ENCODE data around the gene SFTPB.

Gene SFTPB

DNA sequence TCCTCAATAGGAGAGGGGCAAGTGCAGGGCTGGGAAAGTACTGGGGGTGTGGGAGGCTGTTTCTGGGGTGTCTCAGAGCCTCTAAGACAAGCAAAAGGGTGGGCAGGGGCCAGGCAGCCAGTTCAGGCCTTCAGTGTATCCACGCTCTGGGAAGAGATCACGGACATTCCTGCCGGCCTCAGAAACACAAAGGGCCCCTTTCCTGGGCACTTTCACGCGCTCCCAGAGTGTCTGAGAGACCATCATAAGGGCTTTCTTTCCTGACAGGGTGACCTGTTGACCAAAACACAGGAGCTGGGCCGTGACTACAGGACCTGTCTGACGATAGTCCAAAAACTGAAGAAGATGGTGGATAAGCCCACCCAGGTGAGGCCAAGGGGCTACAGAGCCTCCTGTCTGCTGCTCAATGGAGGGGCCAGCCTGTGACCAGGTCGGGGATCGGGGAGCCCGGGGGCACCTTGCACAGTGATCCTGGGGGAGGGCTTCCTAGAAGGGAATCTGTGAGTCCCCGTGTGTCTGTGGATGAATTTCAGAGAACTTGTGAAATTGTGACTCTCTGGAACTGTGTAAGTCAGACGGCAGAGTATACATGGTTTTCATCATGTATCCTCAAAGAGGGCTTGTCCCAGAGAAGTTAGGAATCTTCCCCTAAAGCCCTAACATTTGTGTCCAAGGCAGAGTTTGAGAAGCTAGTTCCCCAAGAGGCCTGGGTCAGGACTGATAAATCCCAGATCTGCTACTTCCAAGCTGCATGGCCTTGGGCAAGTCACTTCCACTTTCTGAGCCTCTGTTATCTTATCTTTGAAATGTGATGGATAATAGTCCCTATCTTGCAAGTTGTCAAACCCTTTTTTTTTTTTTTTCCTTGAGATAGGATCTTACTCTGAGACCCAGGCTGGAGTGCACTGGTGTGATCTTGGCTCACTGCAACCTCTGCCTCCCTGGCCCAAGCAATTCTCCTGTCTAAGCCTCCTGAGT, 28.0 kb upstream of the SFTPB start:
- H3K4me3 ChIP-seq (ENCODE audit: low read depth, low read length): no peak overlapping the region
- TF ChIP-seq, protein P1, sequence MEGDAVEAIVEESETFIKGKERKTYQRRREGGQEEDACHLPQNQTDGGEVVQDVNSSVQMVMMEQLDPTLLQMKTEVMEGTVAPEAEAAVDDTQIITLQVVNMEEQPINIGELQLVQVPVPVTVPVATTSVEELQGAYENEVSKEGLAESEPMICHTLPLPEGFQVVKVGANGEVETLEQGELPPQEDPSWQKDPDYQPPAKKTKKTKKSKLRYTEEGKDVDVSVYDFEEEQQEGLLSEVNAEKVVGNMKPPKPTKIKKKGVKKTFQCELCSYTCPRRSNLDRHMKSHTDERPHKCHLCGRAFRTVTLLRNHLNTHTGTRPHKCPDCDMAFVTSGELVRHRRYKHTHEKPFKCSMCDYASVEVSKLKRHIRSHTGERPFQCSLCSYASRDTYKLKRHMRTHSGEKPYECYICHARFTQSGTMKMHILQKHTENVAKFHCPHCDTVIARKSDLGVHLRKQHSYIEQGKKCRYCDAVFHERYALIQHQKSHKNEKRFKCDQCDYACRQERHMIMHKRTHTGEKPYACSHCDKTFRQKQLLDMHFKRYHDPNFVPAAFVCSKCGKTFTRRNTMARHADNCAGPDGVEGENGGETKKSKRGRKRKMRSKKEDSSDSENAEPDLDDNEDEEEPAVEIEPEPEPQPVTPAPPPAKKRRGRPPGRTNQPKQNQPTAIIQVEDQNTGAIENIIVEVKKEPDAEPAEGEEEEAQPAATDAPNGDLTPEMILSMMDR (IDR thresholded peaks at IDR 0.05; ENCODE audit: borderline replicate concordance, insufficient read depth, low read depth, low read length): no peak

DNA sequence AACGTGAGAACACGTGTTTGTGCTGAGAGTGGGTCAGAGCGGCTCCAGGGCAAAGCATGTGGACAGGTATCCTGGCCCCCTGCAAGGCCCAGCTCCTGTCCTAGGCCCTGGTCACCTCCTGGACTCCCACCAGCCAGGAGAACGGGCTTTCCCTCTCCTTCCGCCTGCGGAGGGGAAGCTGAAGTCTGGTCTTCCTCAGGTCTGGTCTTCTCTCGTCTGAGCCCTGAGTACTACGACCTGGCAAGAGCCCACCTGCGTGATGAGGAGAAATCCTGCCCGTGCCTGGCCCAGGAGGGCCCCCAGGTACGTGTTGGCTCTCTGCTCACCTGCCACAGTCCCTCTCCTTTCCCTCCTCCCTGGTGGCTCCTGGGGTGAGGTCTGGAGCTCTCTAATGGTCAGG, 27.1 kb upstream of the SFTPB start:
- TF ChIP-seq, protein P1 (IDR thresholded peaks at IDR 0.05; ENCODE audit: borderline replicate concordance, insufficient read depth, low read depth, low read length): no peak

DNA sequence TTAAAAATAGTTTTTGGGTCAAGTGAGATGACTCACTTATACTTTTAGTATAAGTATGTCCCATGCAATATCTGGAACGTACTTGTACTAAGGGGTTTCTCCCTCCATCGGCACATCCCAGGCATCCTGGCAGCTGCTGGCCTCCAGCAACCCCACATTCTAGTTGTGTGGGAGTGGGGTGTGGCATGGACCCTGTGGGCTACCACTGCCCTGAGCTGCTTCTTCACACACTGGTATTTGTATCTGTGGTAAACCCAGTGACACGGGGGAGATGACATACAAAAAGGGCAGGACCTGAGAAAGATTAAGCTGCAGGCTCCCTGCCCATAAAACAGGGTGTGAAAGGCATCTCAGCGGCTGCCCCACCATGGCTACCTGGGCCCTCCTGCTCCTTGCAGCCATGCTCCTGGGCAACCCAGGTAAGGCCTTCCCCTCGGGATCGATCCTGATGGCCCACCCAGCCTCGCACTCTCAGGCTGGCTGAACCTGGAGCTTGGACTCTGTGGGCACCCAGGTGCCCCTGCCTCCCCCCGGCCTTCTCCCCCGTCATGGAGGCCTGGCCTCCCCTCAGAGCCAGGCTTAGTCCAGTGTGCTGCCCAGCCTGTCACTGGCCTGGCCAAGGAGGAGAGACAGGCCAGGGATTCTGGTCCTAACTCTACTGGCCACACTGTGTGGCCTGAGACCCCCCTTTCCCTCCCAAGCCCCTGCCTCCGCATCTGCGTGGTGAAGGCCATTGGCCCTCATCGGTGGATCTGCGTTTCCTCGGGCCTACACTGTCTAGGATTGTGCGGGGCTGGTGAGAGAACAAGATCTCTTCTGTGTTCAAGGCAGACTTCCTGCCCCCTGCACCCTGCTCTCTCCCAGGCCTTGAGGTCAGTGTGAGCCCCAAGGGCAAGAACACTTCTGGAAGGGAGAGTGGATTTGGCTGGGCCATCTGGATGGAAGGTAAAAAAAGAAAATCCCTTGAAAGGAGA, 26.3 kb upstream of the SFTPB start, which contains the start of gene GNLY:
TSS of gene GNLY (plus strand) at position 307 of the 974 bp plus-strand sequence. CDS start at position 368, 61 bp downstream.
- no peak within 1 kb of the TSS for H3K4me3 ChIP-seq (ENCODE audit: low read depth, low read length)
- TF ChIP-seq, protein P1 (IDR thresholded peaks at IDR 0.05; ENCODE audit: borderline replicate concordance, insufficient read depth, low read depth, low read length): no peak

More for the DNA sequence above, 27.1 kb upstream of the SFTPB start:
- no peak overlapping the region for H3K4me3 ChIP-seq (ENCODE audit: low read depth, low read length)

DNA sequence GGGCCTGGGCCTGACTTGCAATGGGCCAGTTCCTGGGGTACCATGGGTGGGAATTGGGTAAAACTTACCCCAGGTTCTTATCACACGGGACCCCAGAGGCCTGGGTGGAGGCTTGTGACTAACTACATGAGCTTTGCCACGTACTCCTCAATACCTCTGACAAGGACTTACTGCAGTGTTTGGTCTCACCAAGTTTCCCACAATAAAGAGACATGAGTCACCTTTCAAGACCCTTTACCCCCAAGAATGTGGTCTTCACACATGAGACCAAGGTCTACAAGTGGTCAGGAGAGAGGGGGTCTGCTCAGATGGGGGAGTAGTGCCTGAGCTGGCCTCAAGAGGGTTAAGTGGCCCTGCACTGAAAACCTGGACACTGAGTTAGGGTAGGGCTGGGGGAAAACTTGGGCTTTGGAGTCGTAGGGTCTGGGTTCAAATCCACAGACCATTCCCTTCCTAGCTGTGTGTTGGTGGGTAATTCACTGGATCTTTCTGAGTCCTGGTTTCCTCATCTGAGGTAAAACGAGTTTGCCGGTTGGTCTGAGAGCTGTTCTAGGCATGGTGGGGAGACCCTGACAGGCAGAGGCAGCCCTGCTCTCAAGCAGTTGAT, 24.1 kb upstream of the SFTPB start:
- TF ChIP-seq, protein P1 (IDR thresholded peaks at IDR 0.05; ENCODE audit: borderline replicate concordance, insufficient read depth, low read depth, low read length): no peak
- no peak overlapping the region for H3K4me3 ChIP-seq (ENCODE audit: low read depth, low read length)

DNA sequence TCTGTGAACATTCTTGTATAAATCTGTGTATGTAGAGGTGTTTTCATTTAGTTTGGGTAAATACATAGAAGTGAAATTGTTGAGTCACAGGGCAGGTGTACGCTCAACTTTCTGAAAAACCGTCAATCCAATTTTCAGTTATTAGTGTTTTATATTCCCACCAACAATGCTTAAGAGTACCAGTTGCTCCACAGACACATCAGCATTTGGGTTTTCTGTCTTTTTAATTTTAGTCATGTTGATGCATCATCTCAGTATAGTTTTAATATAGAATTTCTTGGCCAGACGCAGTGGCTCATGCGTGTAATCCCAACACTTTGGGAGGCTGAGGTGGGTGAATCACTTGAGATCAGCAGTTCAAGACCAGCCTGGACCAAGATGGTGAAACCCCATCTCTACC, 22.9 kb upstream of the SFTPB start:
- no peak overlapping the region for H3K4me3 ChIP-seq (ENCODE audit: low read depth, low read length)
- TF ChIP-seq, protein P1 (IDR thresholded peaks at IDR 0.05; ENCODE audit: borderline replicate concordance, insufficient read depth, low read depth, low read length): no peak

DNA sequence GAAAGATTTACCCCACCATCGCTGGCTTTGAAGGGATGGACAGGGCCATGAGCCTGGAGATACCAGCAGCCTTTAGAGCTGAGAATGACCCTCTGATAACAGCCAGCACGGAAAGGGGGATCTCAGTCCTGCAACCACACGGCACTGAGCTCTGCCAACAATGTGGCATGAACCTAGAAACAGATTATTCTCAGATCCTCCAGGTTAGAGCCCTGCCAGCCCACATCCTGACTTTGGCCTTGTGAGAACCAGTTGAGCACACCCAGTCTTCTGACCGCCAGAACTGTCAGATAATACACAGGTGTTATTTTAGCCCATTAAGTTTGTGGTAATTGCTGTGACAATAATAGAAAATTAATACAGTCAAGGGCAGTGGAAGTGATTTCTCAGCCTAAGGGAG, 16.8 kb upstream of the SFTPB start:
- H3K4me3 ChIP-seq (ENCODE audit: low read depth, low read length): no peak overlapping the region

More for the DNA sequence above, 16.8 kb upstream of the SFTPB start:
- TF ChIP-seq, protein P1 (IDR thresholded peaks at IDR 0.05; ENCODE audit: borderline replicate concordance, insufficient read depth, low read depth, low read length): no peak

All from GM12875 (cell line).